ENCODE data around the gene ASB9. TPM values are rescaled to one million over a fixed set of nuclear protein-coding genes. Genes with fewer than 3 reads are reported as not detected.

ASB9 gene
- total RNA-seq, 1 experiment from 2014 or later = not detected

- peaks cover 2% of the 10 kb centered on the region; the same call in 1 of the 2 replicates for H3K27me3 Mint-ChIP-seq (ENCODE audit: low read depth)
- H3K36me3 Mint-ChIP-seq (ENCODE audit: insufficient read depth in 1 of 3, low read depth in 3 of 3) = no peaks in the 10 kb centered on the region
- no peak overlapping the region for H3K14ac ChIP-seq (ENCODE audit: insufficient read depth, low read length)
Observed at GRCh38 chrX:15202454-15203177, 67.3 kb downstream of the ASB9 start.

More at GRCh38 chrX:15202454-15203177, 67.3 kb downstream of the ASB9 start:
- no peak overlapping the region for H3K27ac Mint-ChIP-seq
- H2BK15ac ChIP-seq (ENCODE audit: low read depth, low read length) = no peak overlapping the region
- no peaks in the 10 kb centered on the region for H4K20me1 ChIP-seq (ENCODE audit: control insufficient read depth, insufficient read depth, insufficient read length)
- no peak overlapping the region for H2BK20ac ChIP-seq (ENCODE audit: low read depth, low read length, poor library complexity, severe bottlenecking)
- no peaks in the 10 kb centered on the region for H3K4me1 ChIP-seq (ENCODE audit: insufficient read depth, low read length)
- TF ChIP-seq CTCF (conservative IDR thresholded peaks at IDR 0.05) = no peak
- H3K56ac ChIP-seq (ENCODE audit: insufficient read length, low read depth, low read length) = no peak overlapping the region
- no peak overlapping the region for H4K91ac ChIP-seq (ENCODE audit: insufficient read length, low read depth, low read length)
- no peak overlapping the region for H3K4me2 ChIP-seq (ENCODE audit: insufficient read depth, insufficient read length, low read length)
- H3K9me3 ChIP-seq (ENCODE audit: control insufficient read depth, low read depth, low read length) = peaks cover 5% of the 10 kb centered on the region
- no peak overlapping the region for H2BK120ac ChIP-seq (ENCODE audit: low read depth, low read length, poor library complexity, severe bottlenecking)
- WGBS (ENCODE audit: extremely low coverage, insufficient read length, low lambda C conversion rate) = no CpG with 5 or more reads among the region's 2 CpGs
- no peaks in the 10 kb centered on the region for H3K79me1 ChIP-seq (ENCODE audit: insufficient read depth, low read depth, low read length, poor library complexity, severe bottlenecking)
- H2AFZ ChIP-seq (ENCODE audit: low read length) = no peak overlapping the region
- no peak overlapping the region for H3K4me3 Mint-ChIP-seq
- H3K27me3 ChIP-seq (ENCODE audit: insufficient read depth, low read length) = no peaks in the 10 kb centered on the region
- no peak overlapping the region for H2AK5ac ChIP-seq (ENCODE audit: insufficient read length, low read length)
- H3K23ac ChIP-seq (ENCODE audit: insufficient read length, low read depth, low read length) = no peak overlapping the region
- H4K8ac ChIP-seq (replicated peaks; ENCODE audit: insufficient read length, low read depth, low read length) = no peak overlapping the region
- no peak overlapping the region for H3K9ac ChIP-seq (ENCODE audit: extremely low read depth, insufficient read length, low read length)
- no peaks in the 10 kb centered on the region for H3K23me2 ChIP-seq (ENCODE audit: insufficient read length, low read depth, low read length, poor library complexity, severe bottlenecking)
- H2BK12ac ChIP-seq (ENCODE audit: insufficient read length, low read depth, low read length) = no peak overlapping the region
- H3K79me2 ChIP-seq (ENCODE audit: insufficient read depth, low read length) = no peaks in the 10 kb centered on the region
- no peak overlapping the region for H3K27ac ChIP-seq (ENCODE audit: insufficient read length, low read depth, low read length)
- no peak overlapping the region for H4K5ac ChIP-seq (ENCODE audit: insufficient read length, low read depth, low read length)
- H3T11ph ChIP-seq (ENCODE audit: low read length) = no peak overlapping the region
- peaks cover 50 to 53% of the 10 kb centered on the region in 2 experiments for H3K9me3 Mint-ChIP-seq
- no peaks in the 10 kb centered on the region for H3K4me1 Mint-ChIP-seq
- DNase-seq = no peak
- H3K4ac ChIP-seq (ENCODE audit: low read depth, low read length) = no peak overlapping the region
- H2BK5ac ChIP-seq (ENCODE audit: insufficient read length, low read length) = no peak overlapping the region
- no peak overlapping the region for H3K18ac ChIP-seq (ENCODE audit: insufficient read length, low read depth, low read length)
